ENCODE measurements around the gene R3HDM4.

Gene R3HDM4

DNA sequence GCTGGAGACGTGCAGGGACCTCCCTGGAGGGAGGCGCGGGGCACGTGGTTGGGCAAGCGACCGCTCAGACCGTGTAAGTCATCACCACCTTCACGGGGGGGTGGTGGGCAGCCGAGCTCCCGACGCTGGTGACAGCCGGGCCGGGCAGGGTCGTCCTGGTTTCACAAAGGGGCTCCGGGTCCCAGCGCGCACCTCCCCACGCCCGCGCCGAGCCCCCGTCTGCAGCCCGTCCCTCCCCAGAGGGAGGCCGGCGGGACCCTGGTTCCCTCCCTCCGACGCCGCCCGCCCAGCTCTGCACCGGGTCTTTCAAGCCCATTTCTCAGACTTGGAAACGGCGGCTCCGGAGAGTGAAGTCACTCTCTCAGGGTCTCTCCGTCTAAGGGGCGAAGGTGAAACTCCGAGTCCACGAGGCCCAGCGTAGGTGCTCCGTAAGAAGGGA lies 12.1 kb upstream of the R3HDM4 start:
- H3K23ac ChIP-seq (ENCODE audit: low read depth, low read length, poor library complexity), result peak overlapping the region; percentile 93
- H2BK12ac ChIP-seq (ENCODE audit: low read length), result peak overlapping the region; percentile 94
- peak overlapping the region; percentile 75 for H3K14ac ChIP-seq (ENCODE audit: low read length)
- peak overlapping the region; percentile 95 for H2BK15ac ChIP-seq (ENCODE audit: low read length)
- peak overlapping the region; percentile 69 to 97 for H3K4me3 ChIP-seq (ENCODE audit: low read length in 2 of 2)
- no peak for DNase-seq (ENCODE audit: low spot score)
- no peak overlapping the region for H3K4ac ChIP-seq (ENCODE audit: low read length)
- H3K18ac ChIP-seq (ENCODE audit: low read length), result peak overlapping the region; percentile 96
- H3K27me3 ChIP-seq (ENCODE audit: control insufficient read depth in 3 of 3, insufficient read depth in 3 of 3, low read depth in 1 of 3, low read length in 3 of 3), result peaks cover 0 to 15% (median 2%) of the 10 kb centered on the region in 3 experiments
- H3K9me3 ChIP-seq (replicated peaks in 1 of 2; ENCODE audit: control insufficient read depth in 2 of 2, insufficient read depth in 1 of 2, low read depth in 1 of 2, low read length in 2 of 2), result no peaks in the 10 kb centered on the region
- peaks cover 10 to 27% of the 10 kb centered on the region in 2 donors for H3K36me3 ChIP-seq (replicated peaks in 1 of 2; ENCODE audit: control insufficient read depth in 2 of 2, insufficient read depth in 2 of 2, low read length in 2 of 2)
- H2AK5ac ChIP-seq (ENCODE audit: low read depth, low read length), result peak overlapping the region; percentile 94
- no peak overlapping the region for H4K91ac ChIP-seq (ENCODE audit: low read depth, low read length, poor library complexity)
- H3K9ac ChIP-seq (ENCODE audit: low read depth, low read length, poor library complexity), result peak overlapping the region; percentile 87
- H3K27ac ChIP-seq (replicated peaks; ENCODE audit: low read length), result peak overlapping the region; percentile 56
- peak overlapping the region; percentile 43 for H4K8ac ChIP-seq (ENCODE audit: low read depth, low read length)
- peak overlapping the region; percentile 97 for H2AFZ ChIP-seq (ENCODE audit: low read length)
- H2BK120ac ChIP-seq (ENCODE audit: low read depth, low read length), result peak overlapping the region; percentile 89
- H3K4me2 ChIP-seq (ENCODE audit: insufficient read depth, low read length, poor library complexity, severe bottlenecking), result peak overlapping the region; percentile 80
- WGBS, 2 donors (ENCODE audit: extremely low coverage in 2 of 2, insufficient read length in 2 of 2, insufficient replicate concordance in 1 of 2), result no CpG with 5 or more reads among the region's 39 CpGs
- H3K4me1 ChIP-seq (ENCODE audit: control insufficient read depth in 2 of 2, insufficient read depth in 1 of 2, low read depth in 1 of 2, low read length in 2 of 2), result peaks cover 9 to 10% of the 10 kb centered on the region in 2 donors
- peak overlapping the region; percentile 60 for H2BK5ac ChIP-seq (ENCODE audit: low read length)
- peaks cover 10% of the 10 kb centered on the region for H3K79me1 ChIP-seq (ENCODE audit: low read depth, low read length)

GRCh38 chr19:924553-925086 lies 11.6 kb upstream of the R3HDM4 start:
- no peak for DNase-seq (ENCODE audit: low spot score)
- Histone ChIP-seq H4K91ac (ENCODE audit: low read depth, low read length, poor library complexity) (no peak overlapping the region), H3K4me1 (ENCODE audit: control insufficient read depth in 2 of 2, insufficient read depth in 1 of 2, low read depth in 1 of 2, low read length in 2 of 2) (peaks cover 9 to 10% of the 10 kb centered on the region in 2 donors), H2AFZ (ENCODE audit: low read length) (peak overlapping the region; percentile 97), H3K4ac (ENCODE audit: low read length) (no peak overlapping the region), H3K27ac (replicated peaks; ENCODE audit: low read length) (no peak overlapping the region), H2BK15ac (ENCODE audit: low read length) (peak overlapping the region; percentile 95), H2AK5ac (ENCODE audit: low read depth, low read length) (peak overlapping the region; percentile 94), H2BK5ac (ENCODE audit: low read length) (peak overlapping the region; percentile 60), H2BK120ac (ENCODE audit: low read depth, low read length) (peak overlapping the region; percentile 89), H4K8ac (ENCODE audit: low read depth, low read length) (peak overlapping the region; percentile 43), H3K23ac (ENCODE audit: low read depth, low read length, poor library complexity) (peak overlapping the region; percentile 93), H3K4me2 (ENCODE audit: insufficient read depth, low read length, poor library complexity, severe bottlenecking) (peak overlapping the region; percentile 80), H3K18ac (ENCODE audit: low read length) (peak overlapping the region; percentile 96), H3K9me3 (replicated peaks in 1 of 2; ENCODE audit: control insufficient read depth in 2 of 2, insufficient read depth in 1 of 2, low read depth in 1 of 2, low read length in 2 of 2) (no peaks in the 10 kb centered on the region), H3K27me3 (ENCODE audit: control insufficient read depth in 3 of 3, insufficient read depth in 3 of 3, low read depth in 1 of 3, low read length in 3 of 3) (peaks cover 0 to 20% (median 6%) of the 10 kb centered on the region in 3 experiments), H3K79me1 (ENCODE audit: low read depth, low read length) (peaks cover 10% of the 10 kb centered on the region), H3K36me3 (replicated peaks in 1 of 2; ENCODE audit: control insufficient read depth in 2 of 2, insufficient read depth in 2 of 2, low read length in 2 of 2) (peaks cover 6 to 23% of the 10 kb centered on the region in 2 donors), H3K14ac (ENCODE audit: low read length) (peak overlapping the region; percentile 75), H3K9ac (ENCODE audit: low read depth, low read length, poor library complexity) (peak overlapping the region; percentile 87), H3K4me3 (ENCODE audit: low read length in 2 of 2) (peak overlapping the region; percentile 69 to 97), H2BK12ac (ENCODE audit: low read length) (peak overlapping the region; percentile 94)
- WGBS, 2 donors (ENCODE audit: extremely low coverage in 2 of 2, insufficient read length in 2 of 2, insufficient replicate concordance in 1 of 2), result no CpG with 5 or more reads among the region's 31 CpGs

- Histone ChIP-seq H2BK15ac (ENCODE audit: low read length) (peak overlapping the region; percentile 89), H2AK5ac (ENCODE audit: low read depth, low read length) (peak overlapping the region; percentile 90), H3K18ac (ENCODE audit: low read length) (peak overlapping the region; percentile 78), H3K27ac (replicated peaks; ENCODE audit: low read length) (no peak overlapping the region), H3K4ac (ENCODE audit: low read length) (peak overlapping the region; percentile 11), H2AFZ (ENCODE audit: low read length) (no peak overlapping the region), H3K23ac (ENCODE audit: low read depth, low read length, poor library complexity) (peak overlapping the region; percentile 55), H3K36me3 (replicated peaks in 1 of 2; ENCODE audit: control insufficient read depth in 2 of 2, insufficient read depth in 2 of 2, low read length in 2 of 2) (peaks cover 0 to 14% of the 10 kb centered on the region in 2 donors), H3K4me1 (ENCODE audit: control insufficient read depth in 2 of 2, insufficient read depth in 1 of 2, low read depth in 1 of 2, low read length in 2 of 2) (peaks cover 5 to 11% of the 10 kb centered on the region in 2 donors), H3K14ac (ENCODE audit: low read length) (peak overlapping the region; percentile 89), H3K27me3 (ENCODE audit: control insufficient read depth in 3 of 3, insufficient read depth in 3 of 3, low read depth in 1 of 3, low read length in 3 of 3) (peaks cover 0 to 49% (median 24%) of the 10 kb centered on the region in 3 experiments), H3K4me3 (ENCODE audit: low read length in 2 of 2) (peak overlapping the region in 1 of 2 donors; percentile 55), H3K4me2 (ENCODE audit: insufficient read depth, low read length, poor library complexity, severe bottlenecking) (peak overlapping the region; percentile 54), H4K8ac (ENCODE audit: low read depth, low read length) (no peak overlapping the region), H3K9me3 (replicated peaks in 1 of 2; ENCODE audit: control insufficient read depth in 2 of 2, insufficient read depth in 1 of 2, low read depth in 1 of 2, low read length in 2 of 2) (no peaks in the 10 kb centered on the region), H4K91ac (ENCODE audit: low read depth, low read length, poor library complexity) (no peak overlapping the region), H3K79me1 (ENCODE audit: low read depth, low read length) (no peaks in the 10 kb centered on the region), H2BK120ac (ENCODE audit: low read depth, low read length) (peak overlapping the region; percentile 54), H3K9ac (ENCODE audit: low read depth, low read length, poor library complexity) (peak overlapping the region; percentile 70), H2BK5ac (ENCODE audit: low read length) (peak overlapping the region; percentile 84), H2BK12ac (ENCODE audit: low read length) (peak overlapping the region; percentile 73)
- no peak for DNase-seq (ENCODE audit: low spot score)
- no CpG with 5 or more reads among the region's 84 CpGs for WGBS, 2 donors (ENCODE audit: extremely low coverage in 2 of 2, insufficient read length in 2 of 2, insufficient replicate concordance in 1 of 2)
These were observed 7.2 kb upstream of the R3HDM4 start for GRCh38 chr19:920051-920864.
